Esophagus squamous epithelium (tissue), 5 donors: Measurements from ENCODE around the gene KIF3C. TPM values are rescaled to one million over a fixed set of nuclear protein-coding genes. Genes with fewer than 3 reads are reported as not detected.

Experiments used
- DNase-seq: peaks from one replicate; lab custom pipeline; 2025; lab: John Stamatoyannopoulos, UW
- H3K27ac ChIP-seq, 4 donors: fragments of 200-600 bp; sonication (generic); one replicate each; pipeline ENCODE4 v1.5.1; 2016 to 2019; ENCODE audit warnings: mild to moderate bottlenecking in 1 of 4
- H3K27me3 ChIP-seq, 4 donors: fragments of 200-600 bp; sonication (generic); 1 replicate in 3 of 4; 2 replicates in 1 of 4; pipeline versions ENCODE4 v1.5.1 to v1.6.0; 2017 to 2021; ENCODE audit warnings: antibody characterized with exemption in 1 of 4
- H3K36me3 ChIP-seq, 3 donors: fragments of 200-600 bp; sonication (generic); one replicate each; pipeline ENCODE4 v1.5.1; 2016 to 2019
- H3K4me1 ChIP-seq, 3 donors: fragments of 200-600 bp; sonication (generic); one replicate each; pipeline ENCODE4 v1.5.1; 2017 to 2019
- H3K4me3 ChIP-seq, 4 donors: fragments of 200-600 bp; sonication (generic); 1 replicate in 3 of 4; 2 replicates in 1 of 4; pipeline ENCODE4 v1.5.1; 2016 to 2019; ENCODE audit warnings: mild to moderate bottlenecking in 2 of 4, moderate library complexity in 1 of 4
- H3K9me3 ChIP-seq, 3 donors: fragments of 200-600 bp; sonication (generic); one replicate each; pipeline ENCODE4 v1.5.1; 2016 to 2019
- POLR2A ChIP-seq, 4 donors: fragments of 450-650 bp; IDR thresholded peaks; one replicate each; pipeline ENCODE4 v1.6.1; 2017; ENCODE audit warnings: antibody characterized with exemption in 4 of 4, mild to moderate bottlenecking in 4 of 4, moderate library complexity in 3 of 4
- WGBS, 2 donors: methylation state at CpG; one replicate each; pipeline ENCODE4 v1.1.5; 2018; 5-methylcytosine and 5-hydroxymethylcytosine counted together
- intact Hi-C: fragments of 100-400 bp; cut with DNase I; formaldehyde crosslinking; loops from one replicate; pipeline ENCODE4 v1.15.0; 2022
- total RNA-seq, 4 donors: library from RNA; depleted of rRNA; stranded (reverse); fragments of >200 nt; gene quantifications; one replicate each; pipeline ENCODE4 v1.1.0, GENCODE V29; 2016
- TF ChIP-seq, protein P1 (sequence below), 6 experiments: fragments of 450-650 bp in 4 of 6; fragments of 200-600 bp in 2 of 6; sonication (generic) in 2 of 6; IDR thresholded peaks; one replicate each; pipeline ENCODE4 v1.5.1; 2016 to 2019; ENCODE audit warnings: antibody characterized with exemption in 6 of 6, mild to moderate bottlenecking in 4 of 6, moderate library complexity in 4 of 6
- donor health status: DM: yes; HTN: yes; CAD: no.

KIF3C gene
- total RNA-seq, 4 donors from 2014 or later, result 1.3 to 3.4 (median 1.8) TPM

DNA sequence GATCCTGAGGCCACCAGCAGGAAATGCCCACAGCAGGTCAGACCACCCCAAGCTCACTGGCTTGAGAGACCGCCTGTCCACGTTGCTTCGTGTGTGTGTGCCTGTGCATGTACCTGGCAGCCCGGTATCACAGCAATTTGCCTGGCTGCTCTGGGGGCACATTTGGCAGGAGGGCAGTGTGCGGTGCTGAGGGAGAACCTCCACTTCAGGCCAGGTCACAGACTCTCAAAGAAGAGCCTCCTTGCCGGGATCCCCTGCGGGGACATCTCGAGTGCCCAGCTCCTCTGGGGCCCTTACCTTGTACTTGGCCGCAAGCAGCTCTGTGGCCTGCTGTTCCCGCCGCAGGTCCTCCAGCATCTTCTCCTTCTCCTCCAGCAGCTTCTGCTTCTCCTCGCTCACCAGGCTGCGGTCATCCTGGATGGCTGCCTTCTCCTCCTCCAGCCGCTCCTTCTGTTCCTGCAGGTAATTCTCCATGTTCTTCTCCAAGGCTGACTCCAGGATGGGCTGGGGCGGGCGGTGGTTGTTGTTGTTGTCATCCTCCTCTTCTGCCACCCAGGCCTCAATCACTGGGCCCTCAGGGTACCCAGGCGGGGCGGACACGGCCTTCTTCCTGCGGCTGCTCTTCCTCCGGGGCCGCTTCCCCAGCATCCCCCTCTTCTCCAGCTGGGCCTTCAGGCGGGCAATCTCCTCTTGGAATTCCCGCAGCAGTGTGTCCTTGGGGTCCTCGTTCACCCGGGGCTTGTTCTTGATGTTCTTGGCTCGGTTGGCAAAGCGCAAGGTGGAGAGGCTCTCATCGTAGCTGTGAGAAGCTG, 2.0 kb downstream of the KIF3C start:
- Histone ChIP-seq H3K27me3 (no peaks in the 10 kb centered on the region), H3K27ac (no peak overlapping the region), H3K9me3 (no peaks in the 10 kb centered on the region), H3K4me3 (no peak overlapping the region), H3K4me1 (peaks cover 5 to 64% (median 23%) of the 10 kb centered on the region in 3 donors), H3K36me3 (no peaks in the 10 kb centered on the region)
- no peak for DNase-seq
- intact Hi-C loops, result no loop called here
- TF ChIP-seq, protein P1, sequence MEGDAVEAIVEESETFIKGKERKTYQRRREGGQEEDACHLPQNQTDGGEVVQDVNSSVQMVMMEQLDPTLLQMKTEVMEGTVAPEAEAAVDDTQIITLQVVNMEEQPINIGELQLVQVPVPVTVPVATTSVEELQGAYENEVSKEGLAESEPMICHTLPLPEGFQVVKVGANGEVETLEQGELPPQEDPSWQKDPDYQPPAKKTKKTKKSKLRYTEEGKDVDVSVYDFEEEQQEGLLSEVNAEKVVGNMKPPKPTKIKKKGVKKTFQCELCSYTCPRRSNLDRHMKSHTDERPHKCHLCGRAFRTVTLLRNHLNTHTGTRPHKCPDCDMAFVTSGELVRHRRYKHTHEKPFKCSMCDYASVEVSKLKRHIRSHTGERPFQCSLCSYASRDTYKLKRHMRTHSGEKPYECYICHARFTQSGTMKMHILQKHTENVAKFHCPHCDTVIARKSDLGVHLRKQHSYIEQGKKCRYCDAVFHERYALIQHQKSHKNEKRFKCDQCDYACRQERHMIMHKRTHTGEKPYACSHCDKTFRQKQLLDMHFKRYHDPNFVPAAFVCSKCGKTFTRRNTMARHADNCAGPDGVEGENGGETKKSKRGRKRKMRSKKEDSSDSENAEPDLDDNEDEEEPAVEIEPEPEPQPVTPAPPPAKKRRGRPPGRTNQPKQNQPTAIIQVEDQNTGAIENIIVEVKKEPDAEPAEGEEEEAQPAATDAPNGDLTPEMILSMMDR (IDR thresholded peaks at IDR 0.05), result no peak
- TF ChIP-seq POLR2A (IDR thresholded peaks at IDR 0.05), result no peak
- 94% methylated on average over 17 to 21 of the region's 29 CpGs for WGBS, 2 donors

DNA sequence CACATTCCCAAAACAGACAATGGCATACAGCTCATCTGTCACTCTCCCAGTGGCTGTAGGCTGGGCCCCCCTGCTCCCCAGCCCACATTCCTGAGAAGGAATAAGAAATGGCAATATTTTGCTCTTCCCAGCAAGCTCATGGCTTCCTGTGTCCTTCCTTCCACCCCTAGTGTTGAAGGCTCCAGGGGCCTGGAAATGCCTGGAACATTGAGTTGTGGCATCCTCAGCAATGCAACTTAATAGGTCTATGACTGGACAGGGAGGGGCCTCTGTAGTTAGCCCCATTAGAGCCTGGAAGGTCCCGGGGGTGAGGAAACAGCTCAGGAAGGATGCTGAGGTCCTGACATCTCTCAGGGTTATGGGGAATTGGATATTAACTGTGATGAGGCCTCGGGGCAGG, 3.3 kb downstream of the KIF3C start:
- 75 to 100% methylated on average over 1 of the region's 2 CpGs for WGBS, 2 donors
- Histone ChIP-seq H3K4me1 (peaks cover 5 to 64% (median 23%) of the 10 kb centered on the region in 3 donors), H3K27ac (no peak overlapping the region), H3K9me3 (no peaks in the 10 kb centered on the region), H3K36me3 (no peaks in the 10 kb centered on the region), H3K4me3 (no peak overlapping the region), H3K27me3 (no peaks in the 10 kb centered on the region)
- TF ChIP-seq POLR2A (IDR thresholded peaks at IDR 0.05), result no peak
- TF ChIP-seq, protein P1 (IDR thresholded peaks at IDR 0.05), result no peak
- intact Hi-C loops, result no loop called here
- DNase-seq, result no peak

DNA sequence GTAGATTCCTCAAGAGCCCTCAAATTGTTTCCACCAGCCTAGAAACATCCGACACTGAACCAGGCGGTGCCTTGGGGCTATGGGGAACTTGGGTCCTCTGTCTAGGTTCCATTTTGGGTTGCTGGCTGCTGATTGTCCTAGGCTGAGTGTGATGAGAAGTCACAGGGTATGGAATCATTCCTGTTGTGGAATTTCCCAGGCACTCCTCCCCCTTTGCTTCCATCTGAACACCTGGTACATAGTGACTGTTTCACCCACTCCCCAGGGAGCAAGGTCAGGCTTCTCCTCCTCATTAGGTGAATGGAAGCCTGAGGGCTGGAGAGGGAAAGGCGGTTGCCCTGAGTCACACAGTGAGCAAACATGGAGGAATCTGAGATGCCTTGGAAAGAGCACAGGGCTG, 4.5 kb downstream of the KIF3C start:
- Histone ChIP-seq H3K4me3 (no peak overlapping the region), H3K27ac (no peak overlapping the region), H3K27me3 (no peaks in the 10 kb centered on the region), H3K36me3 (no peaks in the 10 kb centered on the region), H3K9me3 (no peaks in the 10 kb centered on the region), H3K4me1 (peaks cover 5 to 58% (median 19%) of the 10 kb centered on the region in 3 donors)
- intact Hi-C loops, result no loop called here
- 72 to 90% methylated on average over 3 of the region's 3 CpGs for WGBS, 2 donors
- TF ChIP-seq POLR2A (IDR thresholded peaks at IDR 0.05), result no peak
- TF ChIP-seq, protein P1 (IDR thresholded peaks at IDR 0.05), result no peak
- no peak for DNase-seq

DNA sequence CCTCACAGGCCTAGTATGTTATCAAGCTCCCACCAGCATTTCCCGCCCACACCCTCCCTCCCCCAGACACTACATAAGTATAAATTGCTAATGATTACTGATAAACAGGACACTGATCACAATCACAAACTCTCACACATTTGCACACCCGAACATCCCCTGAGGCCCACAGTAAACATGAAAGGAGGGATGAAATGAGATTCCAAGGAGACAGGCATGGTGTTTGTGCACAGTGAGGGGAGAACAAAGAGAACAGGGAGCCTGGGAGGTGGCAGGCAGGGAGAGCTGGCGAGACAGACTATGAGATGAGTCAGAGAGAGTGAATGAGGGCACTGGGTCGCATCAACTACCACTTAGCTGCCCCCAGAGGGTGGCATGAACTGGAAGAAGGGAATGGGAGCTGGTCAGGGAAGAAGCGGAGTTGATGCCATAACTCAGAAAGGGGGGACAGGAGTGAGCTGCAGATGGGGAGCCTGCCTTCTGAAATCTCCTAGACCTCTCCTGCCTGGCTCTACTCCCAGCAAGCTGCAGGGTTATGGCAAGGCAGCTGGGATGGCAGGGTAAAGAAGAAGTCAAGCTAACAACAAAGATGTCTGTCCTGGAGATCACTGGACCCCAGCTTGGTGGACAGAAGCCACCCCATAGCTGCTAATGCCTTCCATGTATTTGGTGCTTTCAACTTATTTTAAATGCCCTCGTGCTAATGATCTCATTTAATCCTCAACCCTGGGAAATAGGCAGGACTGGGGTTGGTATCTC, 5.1 kb downstream of the KIF3C start:
- intact Hi-C loops, result no loop called here
- no peak overlapping the region for H3K27ac ChIP-seq
- no peaks in the 10 kb centered on the region for H3K9me3 ChIP-seq
- DNase-seq, result no peak
- no peaks in the 10 kb centered on the region for H3K27me3 ChIP-seq
- 63 to 64% methylated on average over 6 of the region's 6 CpGs for WGBS, 2 donors
- H3K4me3 ChIP-seq, result no peak overlapping the region
- no peaks in the 10 kb centered on the region for H3K36me3 ChIP-seq
- H3K4me1 ChIP-seq, result peaks cover 5 to 55% (median 18%) of the 10 kb centered on the region in 3 donors
- TF ChIP-seq, protein P1 (IDR thresholded peaks at IDR 0.05), result no peak
- no peak for TF ChIP-seq POLR2A (IDR thresholded peaks at IDR 0.05)
